Smooth muscle cell (in vitro differentiated cells): ENCODE results near the gene TLNRD1. TPM values are rescaled to one million over a fixed set of nuclear protein-coding genes. Genes with fewer than 3 reads are reported as not detected.

Experiments used
- DNase-seq: peaks from one replicate; lab custom pipeline; 2025; ENCODE audit not compliant: unreplicated experiment; lab: John Stamatoyannopoulos, UW
- H2AFZ ChIP-seq: fragments of 200-600 bp; sonication (generic); 2 replicates; pipeline ENCODE4 v1.6.0; 2016; ENCODE audit warnings: antibody characterized with exemption, low read depth, mild to moderate bottlenecking
- H3F3A ChIP-seq: fragments of 200-600 bp; sonication (generic); 2 replicates; pipeline ENCODE4 v1.6.0; 2017; ENCODE audit warnings: antibody characterized with exemption, low read depth
- H3K27ac ChIP-seq: fragments of 200-600 bp; sonication (generic); 2 replicates; pipeline ENCODE4 v1.5.1; 2016; ENCODE audit warnings: low read depth, mild to moderate bottlenecking
- H3K27me3 ChIP-seq: fragments of 200-600 bp; sonication (generic); 2 replicates; pipeline ENCODE4 v1.6.1; 2016; ENCODE audit warnings: low read depth, mild to moderate bottlenecking
- H3K36me3 ChIP-seq: fragments of 200-600 bp; sonication (generic); 2 replicates; pipeline ENCODE4 v1.5.1; 2016; ENCODE audit warnings: low read depth
- H3K4me1 ChIP-seq: fragments of 200-600 bp; sonication (generic); 2 replicates; pipeline ENCODE4 v1.5.1; 2016; ENCODE audit warnings: low read depth
- H3K4me2 ChIP-seq: fragments of 200-600 bp; sonication (generic); 2 replicates; pipeline ENCODE4 v1.6.0; 2016; ENCODE audit warnings: mild to moderate bottlenecking
- H3K4me3 ChIP-seq: fragments of 200-600 bp; sonication (generic); 2 replicates; pipeline ENCODE4 v1.5.1; 2016; ENCODE audit warnings: mild to moderate bottlenecking
- H3K79me2 ChIP-seq: fragments of 200-600 bp; sonication (generic); 2 replicates; pipeline ENCODE4 v1.6.0; 2016; ENCODE audit warnings: low read depth, mild to moderate bottlenecking
- H3K9ac ChIP-seq: fragments of 200-600 bp; sonication (generic); 2 replicates; pipeline ENCODE4 v1.6.0; 2016; ENCODE audit warnings: low read depth
- H3K9me3 ChIP-seq: fragments of 200-600 bp; sonication (generic); replicated peaks from 2 replicates; pipeline ENCODE4 v1.5.1; 2016; ENCODE audit warnings: low read depth
- H4K20me1 ChIP-seq: fragments of 200-600 bp; sonication (generic); 2 replicates; pipeline ENCODE4 v1.6.0; 2016; ENCODE audit warnings: low read depth
- CTCF ChIP-seq: fragments of 200-600 bp; sonication (generic); IDR thresholded peaks from 2 replicates; pipeline ENCODE4 v1.5.1; 2017; ENCODE audit warnings: borderline replicate concordance, mild to moderate bottlenecking, antibody characterized with exemption; ENCODE audit not compliant: insufficient read depth, poor library complexity, severe bottlenecking
- WGBS: methylation state at CpG from one replicate; pipeline ENCODE4 v1.1.7; 2016; ENCODE audit warnings: low lambda C conversion rate; 5-methylcytosine and 5-hydroxymethylcytosine counted together
- polyA plus RNA-seq: library from polyadenylated mRNA; unstranded; fragments of >200 nt; fragmentation: Nextera tagmentation; extraction: Ambion mirVana; gene quantifications from 2 replicates; pipeline ENCODE4 v1.2.1, GENCODE V29; 2016
- total RNA-seq: library from RNA; depleted of rRNA; stranded (reverse); fragments of >200 nt; gene quantifications from 2 replicates; pipeline ENCODE4 v1.2.3, GENCODE V29; 2014

TLNRD1 gene
- total and polyA plus RNA-seq, 2 experiments from 2014 or later = 11.3 to 14.1 TPM

- H3K36me3 ChIP-seq = no peaks in the 10 kb centered on the region
- H3K27ac ChIP-seq = no peak overlapping the region
- H3K4me2 ChIP-seq = peak overlapping the region; percentile 85
- H3K4me3 ChIP-seq = peak overlapping the region; percentile 99
- 49% methylated on average over 75 of the region's 89 CpGs for WGBS
- H2AFZ ChIP-seq = no peak overlapping the region
- H3K4me1 ChIP-seq = no peaks in the 10 kb centered on the region
- no peak for TF ChIP-seq CTCF
- DNase-seq = no peak
- H3F3A ChIP-seq = no peaks in the 10 kb centered on the region
- H3K79me2 ChIP-seq = peaks cover 49% of the 10 kb centered on the region
- no peaks in the 10 kb centered on the region for H3K9me3 ChIP-seq
- peaks cover 55% of the 10 kb centered on the region for H4K20me1 ChIP-seq
- no peak overlapping the region for H3K9ac ChIP-seq
- H3K27me3 ChIP-seq = no peaks in the 10 kb centered on the region
These were observed 1.8 kb downstream of the TLNRD1 start for GRCh38 chr15:81002331-81003096.

DNA sequence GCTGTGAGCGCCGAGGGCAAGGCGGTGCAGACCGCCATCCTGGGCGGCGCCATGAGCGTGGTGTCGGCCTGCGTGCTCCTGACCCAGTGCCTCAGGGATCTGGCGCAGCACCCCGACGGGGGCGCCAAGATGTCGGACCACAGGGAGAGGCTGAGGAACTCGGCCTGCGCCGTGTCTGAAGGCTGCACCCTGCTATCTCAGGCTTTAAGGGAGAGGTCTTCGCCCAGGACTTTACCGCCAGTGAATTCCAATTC, 2.3 kb downstream of the TLNRD1 start:
- H3K9ac ChIP-seq = no peak overlapping the region
- H3K27ac ChIP-seq = no peak overlapping the region
- H3K79me2 ChIP-seq = peaks cover 49% of the 10 kb centered on the region
- no peaks in the 10 kb centered on the region for H3K27me3 ChIP-seq
- peaks cover 60% of the 10 kb centered on the region for H4K20me1 ChIP-seq
- no peaks in the 10 kb centered on the region for H3K4me1 ChIP-seq
- TF ChIP-seq CTCF = no peak
- WGBS = 93% methylated on average over 18 of the region's 19 CpGs
- H2AFZ ChIP-seq = no peak overlapping the region
- H3K9me3 ChIP-seq = no peaks in the 10 kb centered on the region
- no peaks in the 10 kb centered on the region for H3F3A ChIP-seq
- peak overlapping the region; percentile 85 for H3K4me2 ChIP-seq
- no peak for DNase-seq
- H3K36me3 ChIP-seq = no peaks in the 10 kb centered on the region
- H3K4me3 ChIP-seq = peak overlapping the region; percentile 99

- Histone ChIP-seq H3K27me3 (no peaks in the 10 kb centered on the region), H2AFZ (no peak overlapping the region), H3K9me3 (no peaks in the 10 kb centered on the region), H3K4me1 (no peaks in the 10 kb centered on the region), H4K20me1 (peaks cover 60% of the 10 kb centered on the region), H3K9ac (no peak overlapping the region), H3K4me2 (no peak overlapping the region), H3K36me3 (no peaks in the 10 kb centered on the region), H3K4me3 (no peak overlapping the region), H3K79me2 (peaks cover 49% of the 10 kb centered on the region), H3F3A (no peaks in the 10 kb centered on the region), H3K27ac (no peak overlapping the region)
- DNase-seq = no peak
- 100% methylated on average over 1 of the region's 1 CpG for WGBS
- TF ChIP-seq CTCF = no peak
These were observed 5.4 kb downstream of the TLNRD1 start for GRCh38 chr15:81006124-81006523.
